HepG2 (cell line): Measurements from ENCODE around the gene SRCAP. TPM values are rescaled to one million over a fixed set of nuclear protein-coding genes. Genes with fewer than 3 reads are reported as not detected.
A peak's percentile ranks its signal among the peaks of the same experiment; 100 is the strongest.

Experiments used
- ATAC-seq: fragments of 200-7000 bp; cut with Tn5 transposase; 3 replicates; pipeline ENCODE4 v1.9.1; 2020; ENCODE audit warnings: mild to moderate bottlenecking, moderate library complexity
- Bru-seq: library from RNA; stranded (reverse); fragments of 400-500 nt; gene quantifications from one replicate; lab custom pipeline; 2021; lab: Mats Ljungman, UMichigan
- BruChase-seq, 2 experiments: library from RNA; stranded (reverse); fragments of 400-500 nt; gene quantifications; one replicate each; lab custom pipeline; 2021; lab: Mats Ljungman, UMichigan
- BruUV-seq: library from RNA; stranded (reverse); fragments of 400-500 nt; replicated peaks from 2 replicates; lab custom pipeline; 2021; lab: Mats Ljungman, UMichigan
- CTCF ChIA-PET: fragments of 300-600 bp; formaldehyde crosslinking; extraction: SDS; loops from one replicate; lab custom pipeline; 2021; ENCODE audit warnings: low total read pairs, inconsistent platforms, low intra/inter-chr PET ratio; lab: Yijun Ruan, JAX
- POLR2A ChIA-PET: fragments of 350-600 bp; sonication (Branson Sonifier 250); formaldehyde crosslinking; loops from one replicate; lab custom pipeline; 2020; ENCODE audit warnings: antibody characterized with exemption, inconsistent platforms; lab: Yijun Ruan, JAX
- DNase-seq: peaks from one replicate; pipeline ENCODE4 v3.0.0-alpha.2; 2015; ENCODE audit warnings: low spot score
- FAIRE-seq: peaks from 3 replicates; lab custom pipeline; 2011; peaks lifted over from hg19 to GRCh38; lab: Jason Lieb, UNC
- H2AFZ ChIP-seq: one replicate; pipeline ENCODE4 v1.6.1; 2011; ENCODE audit warnings: low read length, inconsistent platforms
- H3K27ac ChIP-seq: fragments of 300-600 bp; 3 replicates; pipeline ENCODE4 v1.8.0; 2011; ENCODE audit warnings: mixed run types, mild to moderate bottlenecking, mixed read lengths, low read length, inconsistent platforms; ENCODE audit not compliant: insufficient read depth; ENCODE audit errors: extremely low read length
- H3K27me3 ChIP-seq, 2 experiments: fragments of 200-600 bp in 1 of 2; 2 replicates in 1 of 2; 3 replicates in 1 of 2; pipeline versions ENCODE4 v1.6.0 to v1.8.0; 2011; ENCODE audit warnings: low read length in 2 of 2, mild to moderate bottlenecking in 2 of 2, moderate library complexity in 2 of 2, inconsistent platforms in 1 of 2; ENCODE audit not compliant: insufficient read depth in 2 of 2, control insufficient read depth in 1 of 2
- H3K36me3 ChIP-seq, 2 experiments: fragments of 200-600 bp in 1 of 2; replicated peaks in 1 of 2; 2 replicates in 1 of 2; 3 replicates in 1 of 2; pipeline versions ENCODE4 v1.5.1 to v1.8.0; 2011; ENCODE audit warnings: low read length in 2 of 2, inconsistent platforms in 1 of 2; ENCODE audit not compliant: insufficient read depth in 2 of 2, control insufficient read depth in 1 of 2
- H3K4me1 ChIP-seq: 2 replicates; pipeline ENCODE4 v1.5.1; 2012; ENCODE audit warnings: low read length, inconsistent platforms; ENCODE audit not compliant: insufficient read depth
- H3K4me2 ChIP-seq: 2 replicates; pipeline ENCODE4 v1.6.0; 2011; ENCODE audit warnings: low read depth, low read length, inconsistent platforms
- H3K4me3 ChIP-seq, 3 experiments: fragments of 200-600 bp in 1 of 3; sonication (generic), shearing (Covaris generic) in 1 of 3; replicated peaks in 1 of 3; 2 replicates each; pipeline ENCODE4 v1.5.1; 2011 to 2016; ENCODE audit warnings: low read length in 3 of 3, inconsistent platforms in 2 of 3, low read depth in 2 of 3, mild to moderate bottlenecking in 2 of 3, control low read depth in 1 of 3, mixed read lengths in 1 of 3; ENCODE audit not compliant: insufficient read depth in 1 of 3
- H3K79me2 ChIP-seq: one replicate; pipeline ENCODE4 v1.6.1; 2011; ENCODE audit warnings: low read length, inconsistent platforms; ENCODE audit not compliant: insufficient read depth
- H3K9ac ChIP-seq: 2 replicates; pipeline ENCODE4 v1.6.0; 2011; ENCODE audit warnings: mild to moderate bottlenecking, low read depth, low read length, inconsistent platforms; ENCODE audit not compliant: insufficient read depth
- H3K9me3 ChIP-seq: 2 replicates; pipeline ENCODE4 v1.5.1; 2012; ENCODE audit warnings: mild to moderate bottlenecking, low read length
- H4K20me1 ChIP-seq: 2 replicates; pipeline ENCODE4 v1.6.0; 2011; ENCODE audit warnings: inconsistent platforms, mild to moderate bottlenecking, low read length, moderate library complexity; ENCODE audit not compliant: insufficient read depth
- ATF3 ChIP-seq: sonication (generic); formaldehyde crosslinking; IDR thresholded peaks from 2 replicates; pipeline ENCODE4 v1.4.0; 2020; ENCODE audit warnings: missing genetic modification reagents
- ATF5 ChIP-seq: sonication (generic); formaldehyde crosslinking; IDR thresholded peaks from 2 replicates; pipeline ENCODE4 v1.4.0; 2020; ENCODE audit warnings: mild to moderate bottlenecking, low read depth, missing genetic modification reagents
- CENPBD1 ChIP-seq: sonication (generic); formaldehyde crosslinking; IDR thresholded peaks from 2 replicates; pipeline ENCODE4 v1.8.0; 2022; ENCODE audit warnings: missing genetic modification reagents, low read depth, mild to moderate bottlenecking, borderline replicate concordance
- FOSL2 ChIP-seq: sonication (generic); formaldehyde crosslinking; IDR thresholded peaks from 2 replicates; pipeline ENCODE4 v1.4.0; 2020; ENCODE audit warnings: missing genetic modification reagents
- GATAD1 ChIP-seq: IDR thresholded peaks from 2 replicates; pipeline ENCODE4 v1.6.1; 2016; ENCODE audit warnings: missing genetic modification reagents, missing compliant biosample characterization
- HIVEP1 ChIP-seq: sonication (generic); formaldehyde crosslinking; IDR thresholded peaks from 2 replicates; pipeline ENCODE4 v1.4.0; 2020; ENCODE audit warnings: mild to moderate bottlenecking, missing genetic modification reagents
- HNF1B ChIP-seq: sonication (generic); formaldehyde crosslinking; IDR thresholded peaks from 2 replicates; pipeline ENCODE4 v1.5.1; 2020; ENCODE audit warnings: mild to moderate bottlenecking, moderate library complexity, missing genetic modification reagents
- KAT2B ChIP-seq: fragments of 150-350 bp; IDR thresholded peaks from 2 replicates; pipeline ENCODE4 v1.6.1; 2014; ENCODE audit warnings: low read depth, low read length, borderline replicate concordance
- NFRKB ChIP-seq: fragments of 450-650 bp; IDR thresholded peaks from 2 replicates; pipeline ENCODE4 v1.6.1; 2017
- TMF1 ChIP-seq: sonication (generic); formaldehyde crosslinking; IDR thresholded peaks from 2 replicates; pipeline ENCODE4 v1.8.1; 2022; ENCODE audit warnings: low read depth, missing genetic modification reagents
- ZNF253 ChIP-seq: sonication (generic); formaldehyde crosslinking; IDR thresholded peaks from 2 replicates; pipeline ENCODE4 v1.8.0; 2022; ENCODE audit warnings: mild to moderate bottlenecking, missing genetic modification reagents, borderline replicate concordance
- ZNF3 ChIP-seq: IDR thresholded peaks from 2 replicates; pipeline ENCODE4 v1.7.0; 2017; ENCODE audit warnings: inconsistent platforms
- ZNF383 ChIP-seq: sonication (generic); formaldehyde crosslinking; IDR thresholded peaks from 2 replicates; pipeline ENCODE4 v1.4.0; 2020; ENCODE audit warnings: missing genetic modification reagents, mild to moderate bottlenecking, borderline replicate concordance
- ZNF652 ChIP-seq: IDR thresholded peaks from 2 replicates; pipeline ENCODE4 v1.6.1; 2016; ENCODE audit warnings: low read depth, borderline replicate concordance
- ZSCAN30 ChIP-seq: sonication (generic); formaldehyde crosslinking; IDR thresholded peaks from 2 replicates; pipeline ENCODE4 v1.5.0; 2020; ENCODE audit warnings: mild to moderate bottlenecking, missing genetic modification reagents
- WGBS: methylation state at CpG from one replicate; pipeline ENCODE4 v1.1.6; 2017; ENCODE audit warnings: low lambda C conversion rate; 5-methylcytosine and 5-hydroxymethylcytosine counted together
- in situ Hi-C: cut with HindIII; loops from 2 replicates; pipeline ENCODE4 v1.10.0; 2017; ENCODE audit warnings: low pct_unique_long_range_greater_than_20kb; ENCODE audit not compliant: extremely low pct_ligation_motif_present
- intact Hi-C: fragments of 100-400 bp; cut with micrococcal nuclease; formaldehyde crosslinking; loops from one replicate; pipeline ENCODE4 v1.10.0; 2022; ENCODE audit not compliant: unreplicated experiment
- long read RNA-seq, 2 experiments: library from RNA in 1 of 2; library from polyadenylated mRNA in 1 of 2; stranded (forward) in 1 of 2; unstranded in 1 of 2; transcript quantifications; one replicate each; pipeline ENCODE4 v2.0.0, GENCODE V29; 2019 to 2022
- polyA minus RNA-seq, 3 experiments: library from RNA; depleted of rRNA, polyadenylated mRNA; stranded (reverse); fragments of >200 nt; gene quantifications; 2 replicates each; pipeline ENCODE4 v1.2.3, GENCODE V29; 2011; ENCODE audit warnings: low replicate concordance in 1 of 3
- polyA plus RNA-seq, 8 experiments: library from polyadenylated mRNA; depleted of rRNA in 3 of 8; stranded (reverse) in 7 of 8; unstranded in 1 of 8; fragments of >200 nt; fragmentation: Illumina TruSeq in 4 of 8; extraction: Trizol in 4 of 8; gene quantifications; 2 replicates each; pipeline versions ENCODE4 v1.2.1 to v1.2.3, GENCODE V29; 2011 to 2016; ENCODE audit warnings: low read depth in 4 of 8, missing spikeins in 1 of 8, mixed read lengths in 1 of 8; ENCODE audit not compliant: insufficient read depth in 1 of 8
- total RNA-seq, 5 experiments: library from RNA; depleted of rRNA; stranded (reverse); fragments of >200 nt; fragmentation: Illumina TruSeq; extraction: Trizol; gene quantifications; 2 replicates each; pipeline ENCODE4 v1.2.3, GENCODE V29; 2016; ENCODE audit warnings: low read depth in 1 of 5

SRCAP gene
- 9.0 and 27.8 TPM in 2 replicates for total RNA-seq (2016; rRNA removed; fragmentation: Illumina TruSeq; extraction: Trizol)
- 13.8 and 14.2 TPM in 2 replicates for total RNA-seq (2016; cell fraction: cytosol; rRNA removed; fragmentation: Illumina TruSeq; extraction: Trizol; ENCODE audit: low read depth)
- total RNA-seq (2016; cell fraction: insoluble cytoplasmic fraction; rRNA removed; fragmentation: Illumina TruSeq; extraction: Trizol), result 9.7 and 19.4 TPM in 2 replicates
- 6.2 and 6.3 TPM in 2 replicates for total RNA-seq (2016; cell fraction: membrane; rRNA removed; fragmentation: Illumina TruSeq; extraction: Trizol)
- total RNA-seq (2016; cell fraction: nucleus; rRNA removed; fragmentation: Illumina TruSeq; extraction: Trizol), result 19.4 and 23.7 TPM in 2 replicates
- polyA plus RNA-seq (2011; rRNA removed), result 4.9 TPM in 2 replicates
- 0.72 and 0.78 TPM in 2 replicates for polyA plus RNA-seq (2011; cell fraction: cytosol; rRNA removed)
- 29.7 and 43.5 TPM in 2 replicates for polyA plus RNA-seq (2011; cell fraction: nucleus; rRNA removed)
- 14.4 and 16.2 TPM in 2 replicates for polyA plus RNA-seq (2012)
- 0.08 and 0.18 TPM in 2 replicates for polyA plus RNA-seq (2016; cell fraction: cytosol; fragmentation: Illumina TruSeq; extraction: Trizol; ENCODE audit: low read depth)
- polyA plus RNA-seq (2016; cell fraction: insoluble cytoplasmic fraction; fragmentation: Illumina TruSeq; extraction: Trizol; ENCODE audit: low read depth), result 4.1 and 8.0 TPM in 2 replicates
- 0.25 and 0.49 TPM in 2 replicates for polyA plus RNA-seq (2016; cell fraction: membrane; fragmentation: Illumina TruSeq; extraction: Trizol; ENCODE audit: low read depth)
- 43.3 and 55.9 TPM in 2 replicates for polyA plus RNA-seq (2016; cell fraction: nucleus; fragmentation: Illumina TruSeq; extraction: Trizol; ENCODE audit: insufficient read depth, low read depth)
- polyA minus RNA-seq (2011; rRNA and poly(A)+ RNA removed; ENCODE audit: low replicate concordance), result 32.0 and 40.1 TPM in 2 replicates
- 12.0 and 13.6 TPM in 2 replicates for polyA minus RNA-seq (2011; cell fraction: cytosol; rRNA and poly(A)+ RNA removed)
- polyA minus RNA-seq (2011; cell fraction: nucleus; rRNA and poly(A)+ RNA removed), result 24.1 and 38.5 TPM in 2 replicates
- Bru-seq, nascent RNA, result percentile 93 among the genes with signal in this experiment
- percentile 96 among the genes with signal in this experiment for BruChase-seq, experiment 1, labeled RNA remaining after a 6-hour chase
- percentile 94 among the genes with signal in this experiment for BruChase-seq, experiment 2, labeled RNA remaining after a 2-hour chase
- long read RNA-seq, experiment 1, result 0 reads
- long read RNA-seq, experiment 2, partial matches to known transcripts, result 81 of 99 reads
- long read RNA-seq, experiment 2, other reads (novel, unspliced or antisense), result 18 of 99 reads

GRCh38 chr16:30698816-30699614 is at the start of gene SRCAP:
Gene SRCAP (plus strand): TSS chr16:30699171. CDS start chr16:30700825, 1,654 bp downstream.
- in situ Hi-C loops, result no loop called here
- Histone ChIP-seq H3K27ac (peak within 1 kb of the TSS; percentile 99), H3K9ac (peak within 1 kb of the TSS; percentile 99), H3K4me1 (peaks cover 26% of the 10 kb centered on the region), H3K4me2 (peak within 1 kb of the TSS; percentile 92), H3K79me2 (peaks cover 31% of the 10 kb centered on the region), H2AFZ (no peak within 1 kb of the TSS), H3K9me3 (no peaks in the 10 kb centered on the region), H4K20me1 (peaks cover 16% of the 10 kb centered on the region; the same call in 1 of the 2 replicates), H3K36me3 (peaks cover 9 to 37% of the 10 kb centered on the region in 2 experiments), H3K27me3 (no peaks in the 10 kb centered on the region), H3K4me3 (peak within 1 kb of the TSS; percentile 75 to 96 (median 93))
- intact Hi-C loops, result loop anchor here (1.0 to 10.0 kb wide), 4 partner anchors 41 to 226 kb away; partner anchors contain the start of genes FBRS, FBXL19, PHKG2 and ZNF768
- ATAC-seq (peak; percentile 58), DNase-seq (peak; percentile 83), FAIRE-seq (no peak)
- CTCF ChIA-PET, result no interaction called here
- BruUV-seq, result TSS peak; percentile 57
- 3% methylated on average over 38 of the region's 57 CpGs for WGBS
- POLR2A ChIA-PET, result interaction anchor here (0.8 to 1.6 kb wide), 4 partner anchors 40 to 197 kb away, joined by 3 to 10 read pairs (median 5); partner anchors contain the start of genes CTF1, FBRS and PHKG2
- TF ChIP-seq ZNF253 (CRISPR knock-in tag) (no peak; the same call in 1 of the 2 replicates), GATAD1 (CRISPR knock-in tag) (peak; percentile 89), ATF3 (CRISPR knock-in tag) (0 out of 2 replicates have a peak, but pooled peaks have one; percentile 31), HNF1B (no peak; the same call in 1 of the 2 replicates), ATF5 (CRISPR knock-in tag) (no peak), ZNF383 (CRISPR knock-in tag) (no peak), NFRKB (no peak), TMF1 (CRISPR knock-in tag) (no peak; the same call in 1 of the 2 replicates), ZNF652 (CRISPR knock-in tag) (no peak), FOSL2 (no peak; the same call in 1 of the 2 replicates), ZSCAN30 (CRISPR knock-in tag) (no peak), KAT2B (no peak), CENPBD1 (no peak), ZNF3 (CRISPR knock-in tag) (no peak), HIVEP1 (CRISPR knock-in tag) (0 out of 2 replicates have a peak, but pooled peaks have one; percentile 46)
